HepG2 (cell line): ENCODE results near the gene COQ8A. TPM values are rescaled to one million over a fixed set of nuclear protein-coding genes. Genes with fewer than 3 reads are reported as not detected.

Experiments
- DNMT3B ChIP-seq: conservative IDR thresholded peaks from 2 replicates; pipeline ENCODE4 v1.6.1; 2016; ENCODE audit warnings: missing biosample characterization, control low read depth
- EEA1 ChIP-seq: sonication (generic); formaldehyde crosslinking; IDR thresholded peaks from 2 replicates; pipeline ENCODE4 v1.5.1; 2020; ENCODE audit warnings: mild to moderate bottlenecking, missing genetic modification reagents, borderline replicate concordance
- EHMT2 ChIP-seq: fragments of 200-600 bp; sonication (generic); IDR thresholded peaks from 2 replicates; pipeline ENCODE4 v1.7.0; 2017; ENCODE audit warnings: antibody characterized with exemption, low read depth, low read length, borderline replicate concordance
- KLF16 ChIP-seq, 2 experiments: sonication (generic) in 1 of 2; formaldehyde crosslinking in 1 of 2; IDR thresholded peaks; 2 replicates each; pipeline versions ENCODE4 v1.6.1 to v1.8.0; 2016 to 2023; ENCODE audit warnings: missing genetic modification reagents in 2 of 2, missing compliant biosample characterization in 1 of 2
- MBD4 ChIP-seq: IDR thresholded peaks from 2 replicates; pipeline ENCODE4 v1.6.1; 2012; ENCODE audit warnings: low read length, inconsistent platforms, borderline replicate concordance
- NBN ChIP-seq: fragments of 450-650 bp; conservative IDR thresholded peaks from 2 replicates; pipeline ENCODE4 v1.6.1; 2017
- RARA ChIP-seq: IDR thresholded peaks from 2 replicates; pipeline ENCODE4 v1.6.1; 2016; ENCODE audit warnings: missing genetic modification reagents, missing compliant biosample characterization
- SMAD1 ChIP-seq: sonication (generic); formaldehyde crosslinking; IDR thresholded peaks from 2 replicates; pipeline ENCODE4 v1.4.0; 2020; ENCODE audit warnings: missing genetic modification reagents, low read depth, mild to moderate bottlenecking, borderline replicate concordance
- STAT5B ChIP-seq: sonication (generic); formaldehyde crosslinking; IDR thresholded peaks from 2 replicates; pipeline ENCODE4 v1.4.0; 2020; ENCODE audit warnings: missing genetic modification reagents
- ZFP62 ChIP-seq: sonication (generic); formaldehyde crosslinking; IDR thresholded peaks from 2 replicates; pipeline ENCODE4 v1.4.0; 2020; ENCODE audit warnings: missing genetic modification reagents
- ZNF143 ChIP-seq: sonication (generic); formaldehyde crosslinking; IDR thresholded peaks from 2 replicates; pipeline ENCODE4 v1.4.0; 2020; ENCODE audit warnings: missing genetic modification reagents
- ZNF556 ChIP-seq: sonication (generic); formaldehyde crosslinking; IDR thresholded peaks from 2 replicates; pipeline ENCODE4 v1.4.0; 2020; ENCODE audit warnings: mild to moderate bottlenecking, missing genetic modification reagents, borderline replicate concordance
- ZZZ3 ChIP-seq: sonication (generic); formaldehyde crosslinking; IDR thresholded peaks from 2 replicates; pipeline ENCODE4 v1.4.0; 2020; ENCODE audit warnings: missing genetic modification reagents, mild to moderate bottlenecking, borderline replicate concordance
- polyA plus RNA-seq, 8 experiments: library from polyadenylated mRNA; depleted of rRNA in 3 of 8; stranded (reverse) in 7 of 8; unstranded in 1 of 8; fragments of >200 nt; fragmentation: Illumina TruSeq in 4 of 8; extraction: Trizol in 4 of 8; gene quantifications; 2 replicates each; pipeline versions ENCODE4 v1.2.1 to v1.2.3, GENCODE V29; 2011 to 2016; ENCODE audit warnings: low read depth in 4 of 8, missing spikeins in 1 of 8, mixed read lengths in 1 of 8; ENCODE audit not compliant: insufficient read depth in 1 of 8
- total RNA-seq, 5 experiments: library from RNA; depleted of rRNA; stranded (reverse); fragments of >200 nt; fragmentation: Illumina TruSeq; extraction: Trizol; gene quantifications; 2 replicates each; pipeline ENCODE4 v1.2.3, GENCODE V29; 2016; ENCODE audit warnings: low read depth in 1 of 5
- TF ChIP-seq, protein P1 (sequence below): sonication (generic); formaldehyde crosslinking; IDR thresholded peaks from 2 replicates; pipeline ENCODE4 v1.4.0; 2020; ENCODE audit warnings: mild to moderate bottlenecking, missing genetic modification reagents
- TF ChIP-seq, protein P2 (sequence below): sonication (generic); formaldehyde crosslinking; IDR thresholded peaks from 2 replicates; pipeline ENCODE4 v1.8.0; 2022; ENCODE audit warnings: low read depth, missing genetic modification reagents
- TF ChIP-seq, protein P3 (sequence below): conservative IDR thresholded peaks from 2 replicates; pipeline ENCODE4 v1.6.1; 2018; ENCODE audit warnings: missing genetic modification reagents
- TF ChIP-seq, protein P4 (sequence below), 2 experiments: fragments of 450-650 bp in 1 of 2; sonication (generic) in 1 of 2; formaldehyde crosslinking; IDR thresholded peaks; 2 replicates each; pipeline versions ENCODE4 v1.5.0 to v1.8.0; 2020 to 2022; ENCODE audit warnings: mild to moderate bottlenecking in 1 of 2, missing genetic modification reagents in 1 of 2
- TF ChIP-seq, protein P5 (sequence below), 2 experiments: sonication (generic) in 1 of 2; formaldehyde crosslinking in 1 of 2; IDR thresholded peaks; 2 replicates each; pipeline versions ENCODE4 v1.4.0 to v1.6.1; 2018 to 2020; ENCODE audit warnings: missing genetic modification reagents in 2 of 2, borderline replicate concordance in 1 of 2, low read depth in 1 of 2, mild to moderate bottlenecking in 1 of 2, missing biosample characterization in 1 of 2
- TF ChIP-seq, protein P6 (sequence below): fragments of 450-650 bp; IDR thresholded peaks from 2 replicates; pipeline ENCODE4 v1.6.1; 2016

COQ8A gene
- total and polyA plus RNA-seq, 2 of the 13 experiments (the other 11 are each of a cell fraction or from before 2014, with no cell fraction given): 60.4 to 88.7 TPM

DNA sequence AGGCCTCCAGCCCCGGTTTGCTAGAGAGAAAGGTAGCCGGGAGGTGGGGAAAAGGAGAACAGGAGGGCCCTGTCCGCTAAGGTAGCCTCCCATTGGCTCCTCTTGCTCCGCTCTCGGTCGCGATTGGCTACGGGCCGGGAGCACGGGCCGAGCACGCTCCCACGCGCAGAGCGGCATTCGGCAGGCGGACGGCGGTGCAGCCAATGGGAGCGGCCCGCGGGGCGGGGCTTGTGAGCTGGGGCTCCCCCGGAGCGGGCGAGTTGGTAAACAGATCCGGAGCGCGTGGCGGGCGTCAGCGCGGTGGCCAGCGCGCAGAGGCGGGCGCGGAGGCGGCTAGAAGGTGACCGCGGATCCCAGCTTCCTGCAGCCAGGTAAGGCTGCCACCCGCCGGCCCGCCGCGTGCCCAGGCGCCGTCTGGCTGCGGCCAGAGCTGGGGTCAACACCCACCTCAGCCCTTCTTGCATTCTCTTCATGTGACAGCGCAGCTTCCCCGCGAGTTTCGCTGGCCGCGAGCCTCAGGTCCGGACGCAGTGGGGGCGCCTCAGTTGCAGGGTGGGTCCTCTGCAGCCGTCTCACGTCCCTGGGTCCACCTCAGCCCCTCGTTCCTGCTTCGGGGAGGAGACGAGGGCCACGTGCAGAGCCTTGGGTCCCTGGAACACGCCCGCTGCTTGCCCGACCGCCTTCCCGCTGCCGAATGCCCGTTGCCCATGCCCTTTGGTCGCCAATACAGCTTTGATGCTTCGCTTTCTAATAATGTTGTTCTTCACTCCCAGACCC, at the start of gene COQ8A (continued):
- TF ChIP-seq, protein P1, sequence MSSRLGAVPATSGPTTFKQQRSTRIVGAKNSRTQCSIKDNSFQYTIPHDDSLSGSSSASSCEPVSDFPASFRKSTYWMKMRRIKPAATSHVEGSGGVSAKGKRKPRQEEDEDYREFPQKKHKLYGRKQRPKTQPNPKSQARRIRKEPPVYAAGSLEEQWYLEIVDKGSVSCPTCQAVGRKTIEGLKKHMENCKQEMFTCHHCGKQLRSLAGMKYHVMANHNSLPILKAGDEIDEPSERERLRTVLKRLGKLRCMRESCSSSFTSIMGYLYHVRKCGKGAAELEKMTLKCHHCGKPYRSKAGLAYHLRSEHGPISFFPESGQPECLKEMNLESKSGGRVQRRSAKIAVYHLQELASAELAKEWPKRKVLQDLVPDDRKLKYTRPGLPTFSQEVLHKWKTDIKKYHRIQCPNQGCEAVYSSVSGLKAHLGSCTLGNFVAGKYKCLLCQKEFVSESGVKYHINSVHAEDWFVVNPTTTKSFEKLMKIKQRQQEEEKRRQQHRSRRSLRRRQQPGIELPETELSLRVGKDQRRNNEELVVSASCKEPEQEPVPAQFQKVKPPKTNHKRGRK (CRISPR knock-in tag): no peak
- TF ChIP-seq MBD4 (no peak), ZNF143 (CRISPR knock-in tag) (no peak), ZZZ3 (CRISPR knock-in tag) (no peak), ZFP62 (CRISPR knock-in tag) (no peak), ZNF556 (CRISPR knock-in tag) (no peak), EEA1 (no peak; the same call in 1 of the 2 replicates), SMAD1 (no peak), STAT5B (CRISPR knock-in tag) (no peak), EHMT2 (no peak), RARA (CRISPR knock-in tag) (0 out of 2 replicates have a peak, but pooled peaks have one; percentile 5), DNMT3B (CRISPR knock-in tag) (no peak), NBN (no peak), KLF16 (CRISPR knock-in tag; IDR thresholded peaks at IDR 0.05) (peak; percentile 35 to 85; a peak in 1 of 4 replicates)
- TF ChIP-seq, protein P2, sequence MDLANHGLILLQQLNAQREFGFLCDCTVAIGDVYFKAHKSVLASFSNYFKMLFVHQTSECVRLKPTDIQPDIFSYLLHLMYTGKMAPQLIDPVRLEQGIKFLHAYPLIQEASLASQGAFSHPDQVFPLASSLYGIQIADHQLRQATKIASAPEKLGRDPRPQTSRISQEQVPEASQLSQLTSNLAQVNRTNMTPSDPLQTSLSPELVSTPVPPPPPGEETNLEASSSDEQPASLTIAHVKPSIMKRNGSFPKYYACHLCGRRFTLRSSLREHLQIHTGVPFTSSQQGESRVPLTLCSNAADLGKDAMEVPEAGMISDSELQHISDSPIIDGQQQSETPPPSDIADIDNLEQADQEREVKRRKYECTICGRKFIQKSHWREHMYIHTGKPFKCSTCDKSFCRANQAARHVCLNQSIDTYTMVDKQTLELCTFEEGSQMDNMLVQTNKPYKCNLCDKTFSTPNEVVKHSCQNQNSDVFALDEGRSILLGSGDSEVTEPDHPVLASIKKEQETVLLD (CRISPR knock-in tag): peak; percentile 82; the same call in 1 of the 2 replicates
- TF ChIP-seq, protein P3, sequence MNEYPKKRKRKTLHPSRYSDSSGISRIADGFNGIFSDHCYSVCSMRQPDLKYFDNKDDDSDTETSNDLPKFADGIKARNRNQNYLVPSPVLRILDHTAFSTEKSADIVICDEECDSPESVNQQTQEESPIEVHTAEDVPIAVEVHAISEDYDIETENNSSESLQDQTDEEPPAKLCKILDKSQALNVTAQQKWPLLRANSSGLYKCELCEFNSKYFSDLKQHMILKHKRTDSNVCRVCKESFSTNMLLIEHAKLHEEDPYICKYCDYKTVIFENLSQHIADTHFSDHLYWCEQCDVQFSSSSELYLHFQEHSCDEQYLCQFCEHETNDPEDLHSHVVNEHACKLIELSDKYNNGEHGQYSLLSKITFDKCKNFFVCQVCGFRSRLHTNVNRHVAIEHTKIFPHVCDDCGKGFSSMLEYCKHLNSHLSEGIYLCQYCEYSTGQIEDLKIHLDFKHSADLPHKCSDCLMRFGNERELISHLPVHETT (CRISPR knock-in tag): no peak
- TF ChIP-seq, protein P4, sequence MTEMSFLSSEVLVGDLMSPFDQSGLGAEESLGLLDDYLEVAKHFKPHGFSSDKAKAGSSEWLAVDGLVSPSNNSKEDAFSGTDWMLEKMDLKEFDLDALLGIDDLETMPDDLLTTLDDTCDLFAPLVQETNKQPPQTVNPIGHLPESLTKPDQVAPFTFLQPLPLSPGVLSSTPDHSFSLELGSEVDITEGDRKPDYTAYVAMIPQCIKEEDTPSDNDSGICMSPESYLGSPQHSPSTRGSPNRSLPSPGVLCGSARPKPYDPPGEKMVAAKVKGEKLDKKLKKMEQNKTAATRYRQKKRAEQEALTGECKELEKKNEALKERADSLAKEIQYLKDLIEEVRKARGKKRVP (CRISPR knock-in tag; IDR thresholded peaks at IDR 0.05): peak in 1 of 2 experiments; percentile 58; a peak in 2 of 4 replicates
- TF ChIP-seq, protein P5, sequence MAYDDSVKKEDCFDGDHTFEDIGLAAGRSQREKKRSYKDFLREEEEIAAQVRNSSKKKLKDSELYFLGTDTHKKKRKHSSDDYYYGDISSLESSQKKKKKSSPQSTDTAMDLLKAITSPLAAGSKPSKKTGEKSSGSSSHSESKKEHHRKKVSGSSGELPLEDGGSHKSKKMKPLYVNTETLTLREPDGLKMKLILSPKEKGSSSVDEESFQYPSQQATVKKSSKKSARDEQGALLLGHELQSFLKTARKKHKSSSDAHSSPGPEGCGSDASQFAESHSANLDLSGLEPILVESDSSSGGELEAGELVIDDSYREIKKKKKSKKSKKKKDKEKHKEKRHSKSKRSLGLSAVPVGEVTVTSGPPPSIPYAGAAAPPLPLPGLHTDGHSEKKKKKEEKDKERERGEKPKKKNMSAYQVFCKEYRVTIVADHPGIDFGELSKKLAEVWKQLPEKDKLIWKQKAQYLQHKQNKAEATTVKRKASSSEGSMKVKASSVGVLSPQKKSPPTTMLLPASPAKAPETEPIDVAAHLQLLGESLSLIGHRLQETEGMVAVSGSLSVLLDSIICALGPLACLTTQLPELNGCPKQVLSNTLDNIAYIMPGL (CRISPR knock-in tag; IDR thresholded peaks at IDR 0.05; ENCODE audit: borderline replicate concordance in 1 of 2, low read depth in 1 of 2): peak in 1 of 2 experiments; percentile 36; a peak in 3 of 4 replicates
- TF ChIP-seq, protein P6, sequence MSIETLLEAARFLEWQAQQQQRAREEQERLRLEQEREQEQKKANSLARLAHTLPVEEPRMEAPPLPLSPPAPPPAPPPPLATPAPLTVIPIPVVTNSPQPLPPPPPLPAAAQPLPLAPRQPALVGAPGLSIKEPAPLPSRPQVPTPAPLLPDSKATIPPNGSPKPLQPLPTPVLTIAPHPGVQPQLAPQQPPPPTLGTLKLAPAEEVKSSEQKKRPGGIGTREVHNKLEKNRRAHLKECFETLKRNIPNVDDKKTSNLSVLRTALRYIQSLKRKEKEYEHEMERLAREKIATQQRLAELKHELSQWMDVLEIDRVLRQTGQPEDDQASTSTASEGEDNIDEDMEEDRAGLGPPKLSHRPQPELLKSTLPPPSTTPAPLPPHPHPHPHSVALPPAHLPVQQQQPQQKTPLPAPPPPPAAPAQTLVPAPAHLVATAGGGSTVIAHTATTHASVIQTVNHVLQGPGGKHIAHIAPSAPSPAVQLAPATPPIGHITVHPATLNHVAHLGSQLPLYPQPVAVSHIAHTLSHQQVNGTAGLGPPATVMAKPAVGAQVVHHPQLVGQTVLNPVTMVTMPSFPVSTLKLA: peak; percentile 92
